HepG2 (cell line): ENCODE measurements around the gene CERS6. TPM values are rescaled to one million over a fixed set of nuclear protein-coding genes. Genes with fewer than 3 reads are reported as not detected.

Source experiments
- ARNTL ChIP-seq: sonication (generic); formaldehyde crosslinking; IDR thresholded peaks from 2 replicates; pipeline ENCODE4 v1.4.0; 2020; ENCODE audit warnings: mild to moderate bottlenecking, missing genetic modification reagents
- CBX5 ChIP-seq: sonication (generic); formaldehyde crosslinking; IDR thresholded peaks from 2 replicates; pipeline ENCODE4 v1.4.0; 2020; ENCODE audit warnings: missing genetic modification reagents, borderline replicate concordance
- CREB3 ChIP-seq: sonication (generic); formaldehyde crosslinking; IDR thresholded peaks from 2 replicates; pipeline ENCODE4 v1.5.0; 2020; ENCODE audit warnings: missing genetic modification reagents
- HNRNPLL ChIP-seq: fragments of 200-400 bp; formaldehyde crosslinking; IDR thresholded peaks from 2 replicates; pipeline ENCODE4 v1.6.1; 2017; ENCODE audit warnings: mild to moderate bottlenecking, low read depth, low read length; ENCODE audit not compliant: poor library complexity, severe bottlenecking
- JUNB ChIP-seq: sonication (generic); formaldehyde crosslinking; IDR thresholded peaks from 2 replicates; pipeline ENCODE4 v1.8.0; 2022; ENCODE audit warnings: missing genetic modification reagents, mild to moderate bottlenecking, borderline replicate concordance
- NFYB ChIP-seq: sonication (generic); formaldehyde crosslinking; IDR thresholded peaks from 2 replicates; pipeline ENCODE4 v1.4.0; 2020; ENCODE audit warnings: missing genetic modification reagents
- RXRA ChIP-seq: sonication (generic); formaldehyde crosslinking; IDR thresholded peaks from 2 replicates; pipeline ENCODE4 v1.5.1; 2020; ENCODE audit warnings: missing genetic modification reagents
- SOX6 ChIP-seq, 2 experiments: fragments of 450-650 bp in 1 of 2; sonication (generic) in 1 of 2; formaldehyde crosslinking in 1 of 2; IDR thresholded peaks; 2 replicates each; pipeline versions ENCODE4 v1.4.0 to v1.6.1; 2017 to 2020; ENCODE audit warnings: antibody characterized with exemption in 1 of 2, mild to moderate bottlenecking in 1 of 2, missing genetic modification reagents in 1 of 2
- ZFP62 ChIP-seq: sonication (generic); formaldehyde crosslinking; IDR thresholded peaks from 2 replicates; pipeline ENCODE4 v1.4.0; 2020; ENCODE audit warnings: missing genetic modification reagents
- ZHX2 ChIP-seq, 2 experiments: sonication (generic) in 1 of 2; formaldehyde crosslinking in 1 of 2; IDR thresholded peaks; 2 replicates each; pipeline versions ENCODE4 v1.6.1 to v1.9.0; 2014 to 2022; ENCODE audit warnings: antibody characterized with exemption in 1 of 2, borderline replicate concordance in 1 of 2, inconsistent platforms in 1 of 2, low read depth in 1 of 2, missing genetic modification reagents in 1 of 2
- ZNF282 ChIP-seq: fragments of 450-650 bp; IDR thresholded peaks from 2 replicates; pipeline ENCODE4 v1.6.1; 2018; ENCODE audit not compliant: partially characterized antibody
- polyA plus RNA-seq, 8 experiments: library from polyadenylated mRNA; depleted of rRNA in 3 of 8; stranded (reverse) in 7 of 8; unstranded in 1 of 8; fragments of >200 nt; fragmentation: Illumina TruSeq in 4 of 8; extraction: Trizol in 4 of 8; gene quantifications; 2 replicates each; pipeline versions ENCODE4 v1.2.1 to v1.2.3, GENCODE V29; 2011 to 2016; ENCODE audit warnings: low read depth in 4 of 8, missing spikeins in 1 of 8, mixed read lengths in 1 of 8; ENCODE audit not compliant: insufficient read depth in 1 of 8
- total RNA-seq, 5 experiments: library from RNA; depleted of rRNA; stranded (reverse); fragments of >200 nt; fragmentation: Illumina TruSeq; extraction: Trizol; gene quantifications; 2 replicates each; pipeline ENCODE4 v1.2.3, GENCODE V29; 2016; ENCODE audit warnings: low read depth in 1 of 5
- TF ChIP-seq, protein P1 (sequence below): sonication (generic); formaldehyde crosslinking; IDR thresholded peaks from 2 replicates; pipeline ENCODE4 v1.4.0; 2020; ENCODE audit warnings: missing genetic modification reagents, borderline replicate concordance
- TF ChIP-seq, protein P2 (sequence below): sonication (generic); formaldehyde crosslinking; IDR thresholded peaks from 2 replicates; pipeline ENCODE4 v1.4.0; 2020; ENCODE audit warnings: mild to moderate bottlenecking, missing genetic modification reagents

CERS6 gene
- total and polyA plus RNA-seq, 2 of the 13 experiments (the other 11 are each of a cell fraction or from before 2014, with no cell fraction given), result 10.1 to 20.3 TPM

- TF ChIP-seq ZHX2 (IDR thresholded peaks at IDR 0.05; ENCODE audit: low read depth), result no peak
- no peak for TF ChIP-seq ZHX2 (CRISPR knock-in tag; IDR thresholded peaks at IDR 0.05; ENCODE audit: borderline replicate concordance)
- peak; percentile 58; the same call in 1 of the 2 replicates for TF ChIP-seq CBX5 (CRISPR knock-in tag)
- TF ChIP-seq HNRNPLL, result peak; percentile 99
- TF ChIP-seq ZNF282, result no peak
- TF ChIP-seq, protein P1, sequence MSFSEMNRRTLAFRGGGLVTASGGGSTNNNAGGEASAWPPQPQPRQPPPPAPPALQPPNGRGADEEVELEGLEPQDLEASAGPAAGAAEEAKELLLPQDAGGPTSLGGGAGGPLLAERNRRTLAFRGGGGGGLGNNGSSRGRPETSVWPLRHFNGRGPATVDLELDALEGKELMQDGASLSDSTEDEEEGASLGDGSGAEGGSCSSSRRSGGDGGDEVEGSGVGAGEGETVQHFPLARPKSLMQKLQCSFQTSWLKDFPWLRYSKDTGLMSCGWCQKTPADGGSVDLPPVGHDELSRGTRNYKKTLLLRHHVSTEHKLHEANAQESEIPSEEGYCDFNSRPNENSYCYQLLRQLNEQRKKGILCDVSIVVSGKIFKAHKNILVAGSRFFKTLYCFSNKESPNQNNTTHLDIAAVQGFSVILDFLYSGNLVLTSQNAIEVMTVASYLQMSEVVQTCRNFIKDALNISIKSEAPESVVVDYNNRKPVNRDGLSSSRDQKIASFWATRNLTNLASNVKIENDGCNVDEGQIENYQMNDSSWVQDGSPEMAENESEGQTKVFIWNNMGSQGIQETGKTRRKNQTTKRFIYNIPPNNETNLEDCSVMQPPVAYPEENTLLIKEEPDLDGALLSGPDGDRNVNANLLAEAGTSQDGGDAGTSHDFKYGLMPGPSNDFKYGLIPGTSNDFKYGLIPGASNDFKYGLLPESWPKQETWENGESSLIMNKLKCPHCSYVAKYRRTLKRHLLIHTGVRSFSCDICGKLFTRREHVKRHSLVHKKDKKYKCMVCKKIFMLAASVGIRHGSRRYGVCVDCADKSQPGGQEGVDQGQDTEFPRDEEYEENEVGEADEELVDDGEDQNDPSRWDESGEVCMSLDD (CRISPR knock-in tag), result peak; percentile 77; the same call in 1 of the 2 replicates
- no peak for TF ChIP-seq JUNB (CRISPR knock-in tag)
- TF ChIP-seq SOX6 (IDR thresholded peaks at IDR 0.05), result no peak
- peak; percentile 48 for TF ChIP-seq SOX6 (CRISPR knock-in tag; IDR thresholded peaks at IDR 0.05)
- TF ChIP-seq NFYB (CRISPR knock-in tag), result peak; percentile 94
- TF ChIP-seq RXRA, result peak; percentile 93
- no peak for TF ChIP-seq ZFP62 (CRISPR knock-in tag)
- peak; percentile 89 for TF ChIP-seq ARNTL (CRISPR knock-in tag)
- TF ChIP-seq CREB3 (CRISPR knock-in tag), result peak; percentile 98
- TF ChIP-seq, protein P2, sequence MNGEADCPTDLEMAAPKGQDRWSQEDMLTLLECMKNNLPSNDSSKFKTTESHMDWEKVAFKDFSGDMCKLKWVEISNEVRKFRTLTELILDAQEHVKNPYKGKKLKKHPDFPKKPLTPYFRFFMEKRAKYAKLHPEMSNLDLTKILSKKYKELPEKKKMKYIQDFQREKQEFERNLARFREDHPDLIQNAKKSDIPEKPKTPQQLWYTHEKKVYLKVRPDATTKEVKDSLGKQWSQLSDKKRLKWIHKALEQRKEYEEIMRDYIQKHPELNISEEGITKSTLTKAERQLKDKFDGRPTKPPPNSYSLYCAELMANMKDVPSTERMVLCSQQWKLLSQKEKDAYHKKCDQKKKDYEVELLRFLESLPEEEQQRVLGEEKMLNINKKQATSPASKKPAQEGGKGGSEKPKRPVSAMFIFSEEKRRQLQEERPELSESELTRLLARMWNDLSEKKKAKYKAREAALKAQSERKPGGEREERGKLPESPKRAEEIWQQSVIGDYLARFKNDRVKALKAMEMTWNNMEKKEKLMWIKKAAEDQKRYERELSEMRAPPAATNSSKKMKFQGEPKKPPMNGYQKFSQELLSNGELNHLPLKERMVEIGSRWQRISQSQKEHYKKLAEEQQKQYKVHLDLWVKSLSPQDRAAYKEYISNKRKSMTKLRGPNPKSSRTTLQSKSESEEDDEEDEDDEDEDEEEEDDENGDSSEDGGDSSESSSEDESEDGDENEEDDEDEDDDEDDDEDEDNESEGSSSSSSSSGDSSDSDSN (CRISPR knock-in tag), result peak; percentile 94
These were observed at the start of gene CERS6 (continued) for GRCh38 chr2:168455645-168456520.
